LNCAP (cell line): ENCODE results near the gene NXPH3.

Experiments used
- CTCF ChIP-seq: fragments of 450-650 bp; IDR thresholded peaks from 2 replicates; pipeline ENCODE4 v1.5.1; 2017; ENCODE audit warnings: mild to moderate bottlenecking

The NXPH3 gene

DNA sequence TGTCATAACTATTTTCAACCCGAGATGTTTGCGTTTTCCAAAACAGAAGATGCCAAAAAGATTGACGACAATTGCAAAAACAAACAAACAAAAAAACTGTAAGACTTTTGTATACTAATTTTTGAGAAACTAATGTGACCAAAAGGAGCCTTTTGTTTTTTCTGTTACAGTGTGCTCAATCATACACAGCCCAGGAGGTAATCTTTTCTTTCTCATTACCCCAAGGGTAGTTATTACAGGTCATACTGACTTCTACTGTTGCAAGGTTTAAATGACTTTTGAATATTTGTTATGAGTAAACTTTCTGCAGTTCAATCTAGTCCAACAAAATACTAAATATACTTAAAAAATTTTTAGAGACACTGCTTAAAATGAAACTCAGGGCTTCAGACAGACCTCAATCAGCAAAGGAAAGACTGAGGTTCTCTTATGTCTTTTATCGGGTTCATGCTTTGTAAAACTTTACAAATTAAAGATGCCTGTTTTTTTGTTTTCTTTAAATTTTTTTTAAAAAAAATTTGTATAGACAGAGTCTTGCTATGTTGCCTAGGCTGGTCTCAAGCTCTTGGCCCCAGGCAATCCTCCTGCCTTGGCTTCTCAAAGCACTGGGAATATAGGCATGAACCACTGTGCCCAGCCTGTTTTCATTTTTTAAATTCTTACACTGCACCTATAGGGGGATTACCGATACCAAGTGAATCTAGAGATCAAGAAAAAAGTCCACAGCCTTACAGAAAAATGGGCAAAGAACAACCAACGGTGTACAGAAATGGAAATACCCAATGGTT, 54.6 kb downstream of the NXPH3 start:
- no peak for TF ChIP-seq CTCF

DNA sequence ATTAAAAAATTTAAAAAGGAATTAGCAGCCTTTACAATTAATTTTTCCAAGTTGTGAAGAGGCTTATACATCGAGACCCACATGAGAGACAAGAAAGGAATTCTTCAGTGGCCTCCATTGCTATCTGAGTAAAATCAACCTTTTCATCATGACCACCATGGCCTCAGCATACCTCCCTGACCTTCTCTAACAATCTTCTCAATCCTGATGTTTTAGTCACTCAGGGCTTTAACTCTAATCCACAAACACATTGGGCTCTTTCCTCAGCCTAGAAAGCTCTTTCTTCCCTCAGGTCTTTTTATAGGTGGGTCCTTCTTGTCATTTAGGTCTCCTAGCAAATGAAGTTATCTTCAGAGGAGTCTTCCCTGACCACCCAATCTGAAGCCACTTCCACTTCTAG, 55.8 kb downstream of the NXPH3 start:
- TF ChIP-seq CTCF = no peak
